HFFc6 (cell line): ENCODE data around the gene COQ7. TPM values are rescaled to one million over a fixed set of nuclear protein-coding genes. Genes with fewer than 3 reads are reported as not detected.

Experiments
- DNase-seq: peaks from one replicate; pipeline ENCODE4 v3.0.0-alpha.2; 2018
- H3K27ac Mint-ChIP-seq: 2 replicates; pipeline ENCODE4 v1.8.0; 2020; ENCODE audit warnings: mild to moderate bottlenecking, mixed read lengths
- H3K27me3 Mint-ChIP-seq: 2 replicates; pipeline ENCODE4 v1.8.0; 2021; ENCODE audit warnings: mild to moderate bottlenecking, moderate library complexity, mixed read lengths; ENCODE audit not compliant: insufficient read depth
- H3K36me3 Mint-ChIP-seq: 2 replicates; pipeline ENCODE4 v1.8.0; 2021; ENCODE audit warnings: low read depth, mixed read lengths
- H3K4me1 Mint-ChIP-seq: 2 replicates; pipeline ENCODE4 v1.8.0; 2020; ENCODE audit warnings: low read depth, mixed read lengths
- H3K4me3 Mint-ChIP-seq: 2 replicates; pipeline ENCODE4 v1.8.0; 2020; ENCODE audit warnings: mild to moderate bottlenecking, moderate library complexity, mixed read lengths
- H3K9me3 Mint-ChIP-seq: 2 replicates; pipeline ENCODE4 v1.8.0; 2020; ENCODE audit warnings: mild to moderate bottlenecking, mixed read lengths
- total RNA-seq, 6 experiments: library from RNA; stranded (reverse); fragmentation: NEBNext Ultra II Directional; extraction: Animal tissue kit (Norgen Biotek cat#: 25700); gene quantifications; 2 replicates in 1 of 6; 3 replicates in 5 of 6; pipeline ENCODE4 v1.2.3, GENCODE V29; 2021
- TF ChIP-seq, protein P1 (sequence below): fragments of 200-600 bp; sonication (generic); IDR thresholded peaks from 2 replicates; pipeline ENCODE4 v1.5.0; 2021; ENCODE audit warnings: antibody characterized with exemption, mild to moderate bottlenecking

COQ7 gene
- total RNA-seq, 6 experiments from 2014 or later: 15.1 to 19.1 (median 16.8) TPM

DNA sequence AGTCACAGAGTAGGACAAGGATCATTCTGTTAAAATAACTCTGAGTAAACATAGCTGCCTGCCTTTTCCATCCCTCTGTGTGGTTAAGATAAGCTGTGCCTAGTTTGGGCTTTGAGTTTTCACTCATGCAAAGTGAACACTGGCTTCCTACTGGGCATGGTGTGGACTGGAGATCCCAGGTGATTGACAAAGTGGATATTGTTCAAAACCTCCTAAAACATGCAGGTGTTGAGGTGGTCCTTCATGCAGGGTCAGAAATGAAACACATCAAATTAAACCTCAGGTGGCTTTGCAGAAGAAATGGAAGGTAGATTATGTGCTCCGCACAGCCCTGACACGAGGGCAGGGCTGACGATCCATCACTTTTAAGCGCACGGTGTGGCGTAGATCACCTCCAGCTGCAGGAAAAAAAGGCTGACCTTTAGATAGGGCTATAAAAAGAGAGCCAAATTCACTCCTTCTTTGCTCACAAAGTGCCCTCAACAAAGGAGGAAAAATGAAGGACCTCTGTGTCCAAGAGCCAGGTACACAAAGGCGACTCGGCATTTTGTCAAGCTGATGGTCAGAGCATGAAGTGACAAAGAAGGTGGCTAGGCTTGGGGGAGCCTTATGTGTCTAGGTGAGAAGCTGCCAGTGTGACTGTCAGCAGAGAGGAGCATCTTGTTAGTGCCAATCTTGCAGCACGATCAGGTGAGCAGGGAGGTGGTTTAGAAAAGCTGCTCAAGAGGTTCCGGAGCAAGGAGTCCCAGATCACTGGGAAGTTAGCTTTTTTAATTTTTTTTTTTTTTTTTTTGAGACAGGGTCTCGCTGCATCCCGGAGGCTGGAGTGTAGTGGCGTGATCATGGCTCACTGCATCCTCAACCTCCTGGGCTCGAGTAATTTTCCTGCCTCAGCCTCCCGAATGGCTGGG is 26.5 kb downstream of the COQ7 start:
- no peak overlapping the region for H3K4me3 Mint-ChIP-seq
- no peak for DNase-seq
- TF ChIP-seq, protein P1, sequence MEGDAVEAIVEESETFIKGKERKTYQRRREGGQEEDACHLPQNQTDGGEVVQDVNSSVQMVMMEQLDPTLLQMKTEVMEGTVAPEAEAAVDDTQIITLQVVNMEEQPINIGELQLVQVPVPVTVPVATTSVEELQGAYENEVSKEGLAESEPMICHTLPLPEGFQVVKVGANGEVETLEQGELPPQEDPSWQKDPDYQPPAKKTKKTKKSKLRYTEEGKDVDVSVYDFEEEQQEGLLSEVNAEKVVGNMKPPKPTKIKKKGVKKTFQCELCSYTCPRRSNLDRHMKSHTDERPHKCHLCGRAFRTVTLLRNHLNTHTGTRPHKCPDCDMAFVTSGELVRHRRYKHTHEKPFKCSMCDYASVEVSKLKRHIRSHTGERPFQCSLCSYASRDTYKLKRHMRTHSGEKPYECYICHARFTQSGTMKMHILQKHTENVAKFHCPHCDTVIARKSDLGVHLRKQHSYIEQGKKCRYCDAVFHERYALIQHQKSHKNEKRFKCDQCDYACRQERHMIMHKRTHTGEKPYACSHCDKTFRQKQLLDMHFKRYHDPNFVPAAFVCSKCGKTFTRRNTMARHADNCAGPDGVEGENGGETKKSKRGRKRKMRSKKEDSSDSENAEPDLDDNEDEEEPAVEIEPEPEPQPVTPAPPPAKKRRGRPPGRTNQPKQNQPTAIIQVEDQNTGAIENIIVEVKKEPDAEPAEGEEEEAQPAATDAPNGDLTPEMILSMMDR: no peak
- peaks cover 15% of the 10 kb centered on the region for H3K9me3 Mint-ChIP-seq
- H3K36me3 Mint-ChIP-seq: peaks cover 18% of the 10 kb centered on the region
- H3K4me1 Mint-ChIP-seq: peaks cover 41% of the 10 kb centered on the region
- peaks cover 4% of the 10 kb centered on the region; the same call in 1 of the 2 replicates for H3K27me3 Mint-ChIP-seq
- no peak overlapping the region for H3K27ac Mint-ChIP-seq

DNA sequence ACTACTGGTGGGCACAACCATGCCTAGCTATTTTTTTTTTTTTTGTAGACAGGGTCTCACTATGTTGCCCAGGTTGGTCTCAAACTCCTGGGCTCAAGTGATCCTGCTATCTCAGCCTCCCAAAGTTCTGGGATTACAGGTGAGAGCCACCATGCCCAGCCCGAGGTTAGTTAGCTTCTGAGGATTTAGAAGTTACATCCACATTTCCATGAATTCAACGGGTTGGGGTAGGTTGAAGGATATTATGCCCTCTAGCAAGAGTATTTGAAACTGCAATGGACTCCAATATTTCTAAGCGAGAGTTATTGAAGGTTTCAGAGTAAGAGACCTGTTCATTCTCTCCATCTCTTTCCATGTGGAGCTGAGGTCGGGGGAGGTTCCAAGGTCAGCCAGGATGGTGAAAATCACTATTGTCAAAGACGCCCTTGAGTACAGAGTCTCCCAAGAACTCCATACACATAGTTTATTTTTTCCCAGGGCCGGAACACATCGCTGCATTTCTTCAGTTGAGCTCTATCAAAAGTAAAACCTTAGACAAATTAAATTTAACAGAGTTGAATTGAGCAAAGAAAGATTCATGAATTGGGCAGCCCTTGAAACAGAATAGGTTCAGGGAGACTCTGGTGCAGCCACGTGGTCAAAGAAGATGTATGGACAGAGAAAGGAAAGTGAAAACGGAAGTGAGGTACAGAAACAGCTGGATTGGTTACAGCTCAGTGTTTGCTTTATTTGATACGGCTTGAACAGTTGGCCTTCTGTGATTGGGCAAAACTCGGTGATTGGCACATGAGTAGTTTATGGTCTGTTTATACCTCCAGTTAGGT is 27.3 kb downstream of the COQ7 start:
- peaks cover 18% of the 10 kb centered on the region for H3K36me3 Mint-ChIP-seq
- H3K27me3 Mint-ChIP-seq: peaks cover 2% of the 10 kb centered on the region; the same call in 1 of the 2 replicates
- H3K4me1 Mint-ChIP-seq: peaks cover 41% of the 10 kb centered on the region
- no peak overlapping the region for H3K27ac Mint-ChIP-seq
- DNase-seq: peak; percentile 22
- TF ChIP-seq, protein P1: peak; percentile 31; the same call in 1 of the 2 replicates
- peaks cover 15% of the 10 kb centered on the region for H3K9me3 Mint-ChIP-seq
- no peak overlapping the region for H3K4me3 Mint-ChIP-seq

DNA sequence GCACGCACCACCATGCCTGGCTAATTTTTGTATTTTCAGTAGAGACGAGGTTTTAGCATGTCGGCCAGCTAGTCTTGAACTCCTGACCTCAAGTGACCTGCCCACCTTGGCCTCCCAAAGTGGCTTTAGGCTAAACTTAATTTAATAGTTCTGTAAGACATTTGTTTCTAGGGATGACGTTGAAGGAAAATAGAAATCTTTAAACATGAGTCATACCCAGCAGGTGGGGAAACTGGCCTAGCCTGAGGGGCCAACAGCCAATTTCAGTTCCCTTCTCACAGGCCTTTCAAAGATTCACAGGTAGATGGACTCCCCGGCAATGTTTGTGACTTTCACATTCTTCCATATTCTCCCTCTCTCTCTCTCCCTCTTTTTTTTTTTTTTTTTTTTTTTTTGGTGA is 28.2 kb downstream of the COQ7 start:
- H3K4me1 Mint-ChIP-seq: peaks cover 41% of the 10 kb centered on the region
- H3K4me3 Mint-ChIP-seq: no peak overlapping the region
- H3K27ac Mint-ChIP-seq: no peak overlapping the region

DNA sequence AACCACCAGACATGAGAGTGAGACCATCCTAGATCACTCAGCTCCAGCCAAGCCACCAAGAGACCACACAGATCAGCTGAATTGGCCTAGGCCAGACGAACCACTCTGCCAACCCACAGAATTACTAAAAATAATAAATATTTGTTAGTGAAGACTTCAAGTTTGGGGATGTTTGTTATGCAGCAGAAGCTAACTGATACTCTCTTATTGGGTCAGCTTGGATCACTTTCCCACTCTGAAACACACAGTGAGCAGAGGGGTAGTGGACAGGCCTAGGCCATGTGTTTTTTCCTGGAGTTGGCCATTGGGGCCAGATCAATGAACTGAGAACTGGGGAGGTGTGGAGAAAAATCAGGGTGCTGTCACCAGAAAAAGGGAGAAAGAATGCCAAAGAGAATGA is 30.8 kb downstream of the COQ7 start:
- H3K36me3 Mint-ChIP-seq: peaks cover 7% of the 10 kb centered on the region; the same call in 1 of the 2 replicates
- DNase-seq: no peak
- peaks cover 27% of the 10 kb centered on the region for H3K4me1 Mint-ChIP-seq
- no peak overlapping the region for H3K27ac Mint-ChIP-seq
- TF ChIP-seq, protein P1: no peak
- no peaks in the 10 kb centered on the region; the same call in none of the 2 replicates for H3K27me3 Mint-ChIP-seq
- H3K9me3 Mint-ChIP-seq: peaks cover 7% of the 10 kb centered on the region; the same call in 1 of the 2 replicates
- H3K4me3 Mint-ChIP-seq: no peak overlapping the region

More for the DNA sequence above, 28.2 kb downstream of the COQ7 start:
- TF ChIP-seq, protein P1: no peak
- peaks cover 18% of the 10 kb centered on the region for H3K36me3 Mint-ChIP-seq
- DNase-seq: no peak
- peaks cover 15% of the 10 kb centered on the region for H3K9me3 Mint-ChIP-seq
- H3K27me3 Mint-ChIP-seq: peaks cover 2% of the 10 kb centered on the region; the same call in 1 of the 2 replicates

DNA sequence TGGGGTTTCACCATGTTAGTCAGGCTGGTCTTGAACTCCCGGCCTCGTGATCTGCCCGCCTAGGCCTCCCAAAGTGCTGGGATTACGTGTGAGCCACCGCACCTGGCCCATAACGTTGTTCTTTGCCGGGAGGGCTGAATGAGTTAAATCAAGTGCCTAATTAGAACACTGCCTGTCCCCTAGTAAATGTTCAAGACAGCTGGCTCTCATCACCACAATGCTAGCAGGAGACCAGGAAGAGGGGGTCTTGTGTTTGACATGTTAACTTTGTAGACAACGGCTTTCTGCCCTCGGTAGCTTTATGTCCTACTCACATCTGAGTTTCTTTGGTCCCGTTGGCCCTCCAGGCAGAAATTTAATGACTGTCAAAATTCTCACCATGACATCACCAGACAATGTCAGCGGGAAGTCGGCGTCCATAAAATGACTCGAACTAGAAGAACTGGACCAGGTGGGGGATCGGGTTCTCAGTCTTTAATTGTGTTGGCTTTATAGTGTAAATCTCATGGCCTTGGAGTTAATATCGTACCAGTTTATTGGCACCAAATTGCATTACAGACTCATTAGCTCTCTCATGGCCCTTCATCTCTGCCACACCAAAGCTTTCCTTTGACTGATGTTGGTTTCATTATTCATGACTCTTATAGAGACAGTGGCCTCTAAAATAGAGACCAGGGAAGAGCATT is 34.9 kb downstream of the COQ7 start:
- Mint-ChIP-seq H3K27ac (no peak overlapping the region), H3K4me3 (0 out of 2 replicates have a peak overlapping the region, but pooled peaks have one; percentile 4), H3K36me3 (peaks cover 7% of the 10 kb centered on the region; the same call in 1 of the 2 replicates), H3K4me1 (peaks cover 12% of the 10 kb centered on the region), H3K9me3 (peaks cover 7% of the 10 kb centered on the region; the same call in 1 of the 2 replicates), H3K27me3 (no peaks in the 10 kb centered on the region; the same call in 1 of the 2 replicates)
- DNase-seq: no peak
- TF ChIP-seq, protein P1: no peak
